ENCODE measurements around the gene RITA1.

- TF ChIP-seq CTCF (IDR thresholded peaks at IDR 0.05) (no peak), EZH2 (IDR thresholded peaks at IDR 0.05; ENCODE audit: borderline replicate concordance, insufficient read depth, low read depth, low read length, poor library complexity, severe bottlenecking) (no peak)
Observed at GRCh38 chr12:113227686-113228391, 42.3 kb downstream of the RITA1 start.
